Measurements from ENCODE around the gene TGM2.

Gene TGM2

DNA sequence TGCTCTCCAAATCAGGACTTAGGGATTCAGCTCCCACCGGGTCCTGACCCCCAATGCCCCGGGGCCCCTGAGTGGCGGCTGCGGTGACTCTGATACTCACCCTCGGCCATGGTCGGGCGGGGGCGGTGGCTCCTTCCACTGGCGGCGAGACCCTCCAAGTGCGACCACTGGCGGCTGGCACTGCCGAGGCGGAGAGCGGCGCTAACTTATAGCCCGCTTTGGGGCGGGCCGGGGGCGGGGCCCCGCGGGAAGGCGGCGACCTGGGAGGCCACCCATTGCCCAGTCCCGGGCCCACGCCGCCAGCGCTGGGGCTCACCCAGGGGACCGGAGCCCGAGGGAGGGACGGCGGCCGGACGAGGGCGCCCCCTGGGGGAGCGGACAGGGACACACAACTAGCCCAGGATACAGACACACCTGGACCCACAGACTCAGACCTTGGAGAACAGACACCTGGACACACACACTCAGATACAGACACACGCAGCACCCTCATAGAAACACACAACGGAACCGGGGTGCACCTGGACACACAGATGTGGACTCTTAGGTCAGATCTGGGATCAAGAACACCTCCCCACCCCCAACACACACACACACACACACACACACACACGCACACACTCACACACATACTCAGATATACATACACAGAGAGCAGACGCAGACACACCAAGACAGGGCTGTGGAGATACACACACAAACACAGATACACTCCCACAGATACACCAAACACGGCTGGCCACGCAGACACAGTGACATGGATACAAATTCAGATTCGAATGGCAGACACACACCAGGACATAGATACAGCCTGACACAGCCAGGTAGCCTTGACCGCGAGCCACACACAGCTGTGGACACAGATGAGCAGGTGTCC is at the start of gene TGM2:
Gene TGM2 (minus strand): TSS at position 182 of the 877 bp plus-strand sequence. CDS start 72 bp downstream, at position 110.
- TF ChIP-seq, protein P1, sequence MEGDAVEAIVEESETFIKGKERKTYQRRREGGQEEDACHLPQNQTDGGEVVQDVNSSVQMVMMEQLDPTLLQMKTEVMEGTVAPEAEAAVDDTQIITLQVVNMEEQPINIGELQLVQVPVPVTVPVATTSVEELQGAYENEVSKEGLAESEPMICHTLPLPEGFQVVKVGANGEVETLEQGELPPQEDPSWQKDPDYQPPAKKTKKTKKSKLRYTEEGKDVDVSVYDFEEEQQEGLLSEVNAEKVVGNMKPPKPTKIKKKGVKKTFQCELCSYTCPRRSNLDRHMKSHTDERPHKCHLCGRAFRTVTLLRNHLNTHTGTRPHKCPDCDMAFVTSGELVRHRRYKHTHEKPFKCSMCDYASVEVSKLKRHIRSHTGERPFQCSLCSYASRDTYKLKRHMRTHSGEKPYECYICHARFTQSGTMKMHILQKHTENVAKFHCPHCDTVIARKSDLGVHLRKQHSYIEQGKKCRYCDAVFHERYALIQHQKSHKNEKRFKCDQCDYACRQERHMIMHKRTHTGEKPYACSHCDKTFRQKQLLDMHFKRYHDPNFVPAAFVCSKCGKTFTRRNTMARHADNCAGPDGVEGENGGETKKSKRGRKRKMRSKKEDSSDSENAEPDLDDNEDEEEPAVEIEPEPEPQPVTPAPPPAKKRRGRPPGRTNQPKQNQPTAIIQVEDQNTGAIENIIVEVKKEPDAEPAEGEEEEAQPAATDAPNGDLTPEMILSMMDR (IDR thresholded peaks at IDR 0.05) = peak; percentile 78

DNA sequence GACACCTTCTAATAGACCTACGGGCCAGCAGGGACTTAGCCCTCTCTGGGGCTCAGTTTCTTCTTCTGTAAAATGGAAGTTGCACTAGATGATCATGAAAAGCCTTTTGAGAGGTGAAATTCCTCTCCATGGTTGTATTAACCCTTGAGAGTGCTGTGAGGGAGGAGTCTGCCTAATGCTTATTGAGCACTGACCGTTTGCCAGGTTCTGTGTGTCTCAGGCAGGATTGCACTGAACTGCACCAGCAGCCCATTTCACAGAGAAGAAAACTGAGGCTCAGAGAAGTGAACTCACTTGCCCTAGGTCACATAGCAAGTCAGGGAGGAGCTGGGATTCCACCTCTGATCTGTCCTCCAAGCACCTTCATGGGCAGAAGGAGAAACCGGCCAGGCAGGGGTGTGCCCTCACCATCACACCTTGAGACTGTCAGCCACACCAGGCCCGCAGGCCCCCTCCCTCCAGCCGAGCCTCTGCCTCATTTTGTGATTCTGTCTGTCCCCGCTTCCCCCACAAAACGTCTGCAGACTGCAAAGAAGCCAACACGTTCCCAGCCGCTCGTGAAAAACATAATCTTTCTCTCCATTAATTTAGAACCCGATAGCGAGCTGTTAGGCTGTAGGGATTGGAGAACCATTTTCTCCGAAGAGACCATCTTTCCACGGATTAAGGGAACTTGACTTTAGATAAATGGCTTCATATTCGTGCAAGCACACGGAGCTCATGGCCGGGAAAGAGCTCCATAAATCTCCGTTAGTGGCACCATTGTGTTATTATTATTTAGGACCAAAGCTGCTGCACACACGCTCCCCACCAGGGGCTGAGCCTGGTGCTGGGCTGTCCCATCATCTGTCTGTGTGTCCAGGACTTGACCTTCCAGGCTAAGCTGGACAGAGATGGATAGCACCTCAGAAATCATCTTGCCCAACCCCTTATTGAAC is 49.5 kb upstream of the TGM2 start:
- TF ChIP-seq, protein P1 (IDR thresholded peaks at IDR 0.05) = no peak

DNA sequence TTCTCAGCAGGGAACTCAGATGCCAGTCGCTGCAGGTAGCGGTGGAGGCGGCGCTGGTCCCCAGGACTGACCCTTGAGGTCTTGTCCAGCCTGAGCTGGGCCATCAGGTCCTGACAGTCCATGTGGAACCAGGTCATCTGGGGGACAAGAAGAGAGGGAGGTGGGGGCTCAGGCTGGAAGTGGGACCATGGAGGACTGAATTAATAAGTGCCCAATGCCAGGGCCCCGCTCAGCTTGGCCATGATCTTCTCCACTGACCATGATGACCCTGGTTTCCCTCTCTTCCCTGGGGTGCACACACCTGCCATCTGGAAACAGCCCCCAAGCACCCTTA is 48.5 kb upstream of the TGM2 start:
- TF ChIP-seq, protein P1 (IDR thresholded peaks at IDR 0.05) = no peak

DNA sequence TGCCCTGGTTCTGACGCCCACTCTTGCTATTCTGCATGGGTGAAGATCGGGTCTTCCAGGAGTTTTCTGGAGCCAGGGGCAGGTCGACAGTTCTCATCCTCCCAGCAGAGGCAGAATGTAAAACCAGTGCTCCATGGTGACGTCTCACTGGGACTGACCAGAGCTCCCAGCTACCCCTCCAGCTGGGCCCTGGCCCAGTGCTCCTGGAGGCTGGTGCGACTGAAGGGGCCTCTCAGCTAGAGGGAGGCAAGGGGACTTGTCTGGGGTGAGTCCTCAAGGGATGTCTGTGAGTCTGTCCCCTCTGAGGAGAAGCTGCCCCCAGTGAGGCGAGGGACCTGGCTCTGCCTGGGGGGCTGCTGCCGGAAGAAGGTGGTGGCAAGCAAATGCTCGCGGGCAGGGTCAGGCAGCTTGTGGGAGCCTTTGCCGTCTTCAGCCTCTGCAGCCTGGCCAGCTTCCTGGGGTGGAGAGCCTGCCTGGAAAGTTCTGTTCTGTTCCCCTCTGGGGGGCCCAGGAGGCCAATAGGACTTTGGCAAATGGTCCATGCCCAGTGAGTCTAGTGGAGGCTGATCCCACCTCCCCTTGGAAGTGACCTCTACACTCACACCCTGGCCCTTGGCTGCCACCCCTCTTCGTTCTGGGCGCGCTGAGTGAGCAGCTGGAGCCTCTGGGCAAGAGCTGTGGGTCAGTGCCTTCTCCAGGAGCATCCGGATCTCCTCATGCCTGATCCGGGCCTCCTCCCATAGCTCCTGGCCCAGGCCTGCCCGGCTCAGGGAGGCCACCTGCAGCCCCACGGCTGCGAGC is 47.9 kb upstream of the TGM2 start:
- TF ChIP-seq, protein P1 (IDR thresholded peaks at IDR 0.05) = no peak

DNA sequence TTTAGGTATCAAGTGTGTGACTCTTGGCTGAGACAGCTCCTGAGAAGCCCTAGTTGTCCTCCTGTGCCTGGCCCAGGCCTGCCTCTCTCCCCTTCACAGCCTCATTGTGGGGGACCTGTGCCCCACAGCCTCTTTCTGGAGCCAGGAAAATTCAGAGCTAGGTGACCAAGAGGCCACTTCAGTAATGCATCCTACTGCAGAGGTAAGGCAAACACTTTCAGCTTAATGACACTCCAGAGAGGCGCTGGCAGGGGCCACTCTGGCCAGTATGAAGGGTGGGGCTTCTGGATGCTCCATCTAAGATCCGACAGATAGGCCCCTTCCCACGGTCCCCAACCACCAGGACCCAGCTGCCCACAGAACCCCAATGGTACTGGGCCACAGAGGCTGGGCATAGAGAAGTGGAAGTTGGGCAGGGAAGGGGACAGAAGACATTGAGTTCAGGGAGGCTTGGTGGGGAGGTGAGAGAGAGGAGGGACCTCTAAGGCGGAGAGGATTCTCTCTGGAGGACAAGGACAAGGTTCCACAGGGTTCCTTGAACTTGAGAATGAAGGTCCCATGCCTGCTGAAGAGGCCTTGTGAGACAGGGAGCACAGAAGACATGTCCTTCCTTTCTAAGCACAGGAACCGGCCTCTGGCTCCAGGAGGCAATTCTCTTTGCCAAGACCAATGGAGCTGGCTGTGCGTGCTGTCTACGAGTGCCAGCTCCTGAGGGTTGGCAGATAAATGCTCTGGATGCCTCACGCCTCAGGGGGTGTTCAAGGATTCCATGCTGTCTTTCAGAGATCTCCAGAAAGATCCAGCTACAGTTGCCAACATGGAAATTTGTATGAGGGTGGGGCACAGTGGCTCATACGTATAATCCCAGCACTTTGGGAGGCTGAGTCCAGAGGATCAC is 46.4 kb upstream of the TGM2 start:
- TF ChIP-seq, protein P1 (IDR thresholded peaks at IDR 0.05) = no peak

DNA sequence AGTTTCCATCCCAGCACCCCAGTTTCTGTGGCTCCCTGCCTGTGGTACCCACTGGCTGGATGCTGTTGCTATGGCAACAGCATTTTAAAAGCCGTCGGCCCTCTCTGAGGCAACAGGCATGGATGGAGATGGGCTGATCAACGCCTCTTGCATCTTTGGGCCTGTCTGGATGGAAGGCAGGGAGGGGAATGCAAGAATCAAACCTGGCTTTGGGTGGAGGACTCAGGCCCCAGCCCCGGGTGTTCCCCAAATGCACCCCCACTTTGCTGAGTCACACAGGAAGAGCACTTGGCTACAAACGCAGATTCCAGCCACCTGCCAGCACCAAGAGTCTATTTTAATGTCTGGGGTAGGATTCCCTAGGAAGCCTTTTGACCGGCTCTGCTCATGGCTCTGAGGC is 45.7 kb upstream of the TGM2 start:
- TF ChIP-seq, protein P1 (IDR thresholded peaks at IDR 0.05) = no peak
